Stimulated activated CD4-positive, alpha-beta T cell treated with anti-CD3 and anti-CD28 coated beads, Interleukin-1b, Interleukin-23, amount 100 ng/mL, for 4 hours (primary cell): ENCODE measurements around the gene SREBF2.

Source experiments
- DNase-seq, 2 donors: peaks; one replicate each; pipeline ENCODE4 v3.0.0-alpha.2; 2020; ENCODE audit warnings: low read depth in 2 of 2

The SREBF2 gene

DNA sequence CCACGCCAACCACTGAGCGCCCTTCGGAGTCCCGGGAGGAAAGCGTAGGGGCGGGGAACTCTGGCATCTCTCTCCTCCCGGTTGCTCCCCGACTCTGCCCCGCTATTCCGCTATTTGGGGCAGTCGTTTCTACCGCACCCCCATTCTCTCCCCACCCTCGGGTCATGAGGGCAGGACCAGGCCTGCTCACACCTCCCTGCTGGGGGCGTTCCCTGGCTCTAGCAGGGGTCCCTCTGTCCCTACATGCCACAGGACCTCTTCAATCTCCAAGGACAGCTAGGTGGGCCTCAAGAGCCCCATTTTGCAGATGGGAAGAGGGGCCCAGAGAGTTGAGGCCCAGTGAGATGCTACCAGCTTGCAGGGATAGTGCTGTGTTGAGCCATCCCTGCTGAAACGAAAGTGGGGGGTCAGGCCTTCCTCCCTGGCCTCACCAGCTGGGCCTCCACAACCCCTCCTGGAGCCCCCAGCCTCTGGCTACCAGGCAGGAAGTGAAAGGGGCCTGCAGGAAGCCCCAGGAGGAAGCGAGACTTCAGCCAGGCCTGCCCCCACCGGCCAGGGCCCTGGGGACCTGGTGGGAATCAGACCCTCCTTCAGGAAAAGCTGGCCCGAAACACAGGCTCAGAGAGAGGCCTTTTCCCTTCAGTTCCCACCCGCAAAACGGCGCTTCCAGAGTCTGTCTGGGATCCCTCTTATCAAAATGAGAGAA is 87.5 kb downstream of the SREBF2 start:
- DNase-seq = no peak

DNA sequence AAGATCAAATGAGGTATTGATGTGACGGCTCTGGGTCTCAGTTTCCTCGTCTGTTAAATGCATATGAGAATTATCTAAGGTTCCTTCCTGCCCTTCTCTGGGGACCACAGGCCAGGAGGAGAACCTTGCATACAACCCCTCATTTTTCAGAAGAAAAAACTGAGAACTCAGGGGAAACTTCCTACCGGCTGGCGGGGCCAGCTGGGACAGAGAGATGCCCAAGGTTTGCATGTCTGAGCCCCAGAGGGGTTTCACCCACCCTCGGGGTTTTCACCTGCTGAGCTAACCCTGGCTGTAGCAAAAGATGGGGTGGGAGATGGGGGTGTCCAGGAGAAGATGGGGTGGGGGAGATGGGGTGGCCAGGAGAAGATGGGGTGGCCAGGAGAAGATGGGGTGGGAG is 89.4 kb downstream of the SREBF2 start:
- DNase-seq = no peak

DNA sequence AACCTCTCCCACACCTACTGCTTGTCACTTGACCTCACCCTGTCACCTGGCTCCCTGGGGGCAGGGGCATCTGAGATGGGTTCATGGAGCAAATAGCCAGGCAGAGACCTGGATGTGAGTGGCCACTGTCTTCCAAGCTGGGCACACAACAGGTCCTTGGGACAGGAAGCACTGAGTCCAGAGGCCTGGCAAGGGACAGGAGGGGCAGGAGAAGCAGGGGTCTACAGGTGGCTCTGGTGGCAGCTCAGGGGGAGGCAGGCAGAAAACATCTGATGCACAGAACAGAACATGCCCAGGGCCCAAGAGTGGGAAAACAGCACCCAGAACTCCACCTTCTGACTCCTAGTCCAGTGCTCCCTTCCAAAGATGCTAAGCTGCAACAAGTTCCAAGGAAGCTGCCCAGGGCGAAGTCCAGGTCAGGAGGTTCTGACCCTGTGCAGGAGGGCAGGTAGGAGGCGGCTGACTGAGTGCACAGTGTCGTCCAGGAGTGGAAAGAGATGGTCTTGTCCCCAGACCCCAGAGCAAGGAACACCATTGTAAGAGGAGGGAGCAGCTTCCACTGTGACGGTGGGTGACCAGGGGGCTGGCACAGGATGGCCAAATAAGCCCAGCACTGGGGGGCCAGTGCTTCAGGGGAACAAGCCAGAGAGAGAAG is 90.2 kb downstream of the SREBF2 start:
- DNase-seq = no peak

DNA sequence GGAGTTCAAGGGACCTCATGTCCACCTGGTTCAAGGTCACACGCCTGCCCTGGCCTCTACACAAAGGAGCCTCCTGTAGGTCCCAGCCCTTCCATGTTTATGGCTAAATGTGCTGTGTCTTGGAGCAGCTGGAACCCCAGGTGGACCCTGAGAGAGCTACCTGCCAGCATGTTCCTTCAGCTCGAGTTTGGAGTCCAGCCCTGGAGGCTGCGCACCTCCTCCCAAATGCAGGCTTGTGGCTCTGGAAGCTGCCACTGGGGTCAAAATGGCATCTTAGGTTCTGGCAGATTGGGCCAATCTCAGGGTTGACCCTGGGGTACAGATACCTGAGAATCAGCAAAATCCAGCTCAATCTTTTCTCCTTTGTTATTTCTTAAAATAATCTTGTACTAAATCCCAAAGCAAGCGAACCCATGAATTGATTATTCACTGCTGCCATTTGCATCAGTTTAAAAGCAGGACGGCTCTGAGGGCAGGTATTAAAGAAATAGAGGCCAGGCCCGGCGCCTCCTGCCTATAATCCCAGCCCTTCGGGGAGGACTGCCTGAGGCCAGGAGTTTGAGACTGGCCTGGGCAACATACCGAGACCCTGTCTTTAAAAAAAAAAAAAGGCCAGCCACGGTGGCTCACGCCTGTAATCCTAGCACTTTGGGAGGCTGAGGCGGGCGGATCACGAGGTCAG is 90.8 kb downstream of the SREBF2 start:
- no peak for DNase-seq

DNA sequence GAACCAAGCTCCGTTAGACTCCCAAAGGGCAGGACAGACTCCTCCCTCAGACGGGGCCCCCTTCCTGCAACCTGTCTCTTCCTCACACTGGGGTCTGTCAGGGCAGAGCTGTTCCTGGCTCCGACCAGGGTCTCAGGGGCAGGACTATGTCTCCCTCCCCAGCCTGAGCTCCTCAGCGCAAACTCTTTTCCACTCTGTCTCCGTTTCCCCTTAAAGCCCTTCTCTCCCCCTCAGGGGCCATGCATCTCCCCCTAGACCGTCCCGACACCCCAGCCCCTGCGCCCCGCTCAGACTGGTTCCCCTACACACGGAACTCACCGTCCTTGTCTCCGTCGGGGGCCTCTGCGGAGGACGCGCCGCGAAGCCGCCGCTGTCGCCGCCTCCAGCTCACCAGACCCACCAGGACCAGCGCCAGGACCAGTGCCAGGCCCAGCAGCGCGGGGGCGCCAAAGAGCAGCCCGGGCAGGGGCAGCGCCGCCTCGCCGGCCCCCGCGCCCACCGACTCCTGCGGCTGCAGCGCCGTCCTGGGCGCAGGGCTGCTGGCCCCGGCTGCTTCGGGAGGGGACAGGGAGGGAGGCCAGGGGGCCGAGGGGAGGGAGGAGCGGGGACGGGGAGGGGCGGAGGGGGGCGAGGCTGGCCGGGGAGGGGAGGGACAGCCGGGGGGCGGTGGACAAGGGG is 93.0 kb downstream of the SREBF2 start:
- DNase-seq = peak; percentile 69 to 76

DNA sequence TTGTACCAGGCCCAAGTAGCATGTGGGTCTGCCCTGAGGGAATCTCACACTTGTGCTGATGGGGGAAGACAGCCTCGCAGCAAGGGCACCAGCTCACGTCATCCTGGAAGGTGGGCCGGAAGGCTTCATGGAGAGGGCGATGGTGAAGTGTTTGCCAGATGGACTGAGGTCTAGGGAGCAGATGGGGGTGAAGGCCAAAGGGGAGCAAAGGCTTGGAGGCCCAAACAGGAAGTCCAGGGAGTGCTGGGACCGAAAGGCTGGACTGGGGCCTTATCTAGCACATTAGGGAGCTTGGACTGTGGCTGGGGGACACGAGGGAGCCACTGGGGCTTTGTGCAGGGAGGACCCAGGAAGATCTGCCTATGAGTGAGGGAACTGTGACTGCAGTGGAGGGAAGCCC is 94.9 kb downstream of the SREBF2 start:
- no peak for DNase-seq

DNA sequence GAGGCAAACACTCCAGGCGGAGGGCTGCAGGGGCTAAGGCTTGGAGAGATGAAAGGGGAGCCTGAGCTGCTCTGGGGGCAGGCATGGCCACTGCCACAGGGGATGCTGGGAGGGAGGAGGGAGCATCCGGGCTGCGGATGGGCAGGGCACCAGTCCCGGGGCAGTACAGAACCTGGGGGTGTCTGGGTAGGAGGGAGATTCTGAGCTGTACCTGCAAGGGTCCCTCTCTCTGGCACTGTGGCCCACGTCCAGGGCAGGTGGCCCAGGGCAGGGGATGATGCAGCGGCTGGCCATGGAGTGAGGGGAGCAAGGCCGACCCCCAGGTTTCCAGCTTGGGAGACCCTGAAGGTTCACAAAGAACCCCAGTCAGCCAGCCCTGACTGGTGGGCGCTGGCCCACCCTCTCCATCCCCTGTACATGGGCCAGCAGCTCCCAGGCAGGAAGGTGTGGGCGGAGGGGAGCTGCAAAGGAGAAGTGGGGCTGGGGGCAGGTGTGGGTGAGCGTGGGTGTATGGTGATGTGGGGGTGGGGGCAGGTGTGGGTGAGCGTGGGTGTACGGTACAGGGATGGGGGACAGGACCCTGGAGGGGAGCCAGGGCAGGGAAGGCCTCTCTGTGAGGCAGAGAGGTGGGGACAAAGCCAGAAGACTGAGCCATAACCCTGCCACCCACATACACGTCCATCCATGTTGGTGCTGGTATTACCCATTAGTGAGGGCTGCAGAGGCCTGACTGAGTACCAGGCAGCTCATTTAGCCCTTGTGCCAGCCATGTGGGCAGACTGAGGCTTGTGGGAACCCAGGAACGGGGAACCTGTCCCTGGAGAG is 95.9 kb downstream of the SREBF2 start:
- DNase-seq = no peak

DNA sequence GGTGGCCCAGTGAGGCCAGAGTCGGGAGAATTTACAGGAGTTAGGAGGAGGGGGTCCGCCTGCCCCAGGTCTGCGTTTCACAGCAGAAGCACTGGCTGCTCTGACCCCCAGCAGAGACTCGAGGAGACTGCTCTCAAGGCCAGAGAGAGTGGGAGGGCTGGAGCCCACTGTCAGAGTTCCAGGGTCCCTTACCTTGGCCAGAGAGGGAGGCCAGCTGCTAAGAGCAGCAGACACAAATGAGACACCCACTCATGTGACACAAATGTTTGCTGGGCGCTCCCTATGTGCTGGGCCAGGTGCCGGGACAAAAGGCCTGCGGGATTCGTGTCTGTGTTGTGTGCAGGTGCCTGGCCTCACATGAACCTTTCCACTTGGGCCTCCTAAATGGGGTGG is 96.5 kb downstream of the SREBF2 start:
- DNase-seq = no peak

DNA sequence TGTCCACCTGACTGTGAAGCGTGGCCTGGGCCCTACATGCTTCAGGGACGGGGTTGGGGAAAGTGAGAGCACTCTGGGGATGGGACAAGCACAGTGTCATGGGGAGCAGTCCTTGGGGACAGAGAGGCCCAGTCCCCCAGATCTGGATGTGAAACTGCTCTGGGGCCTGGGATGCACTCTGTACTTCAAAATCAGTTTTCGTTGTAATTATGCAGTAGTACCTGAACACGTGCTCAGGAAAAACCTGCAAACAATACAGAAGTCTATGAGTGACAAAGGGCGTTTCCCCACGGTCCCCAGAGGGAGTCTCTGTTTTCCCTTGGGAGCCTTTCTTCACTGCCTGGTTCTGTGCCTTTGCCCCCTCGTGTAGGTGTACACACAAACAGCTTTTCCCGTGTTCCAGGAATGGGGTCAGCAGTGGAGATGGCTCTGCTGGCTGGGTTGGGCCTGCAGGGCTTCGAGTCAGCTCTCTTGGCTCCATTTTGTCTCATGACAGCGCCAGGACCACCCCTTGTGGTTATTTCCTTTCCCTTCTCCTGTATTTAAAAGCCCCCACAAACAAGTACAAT is 98.9 kb downstream of the SREBF2 start:
- no peak for DNase-seq

DNA sequence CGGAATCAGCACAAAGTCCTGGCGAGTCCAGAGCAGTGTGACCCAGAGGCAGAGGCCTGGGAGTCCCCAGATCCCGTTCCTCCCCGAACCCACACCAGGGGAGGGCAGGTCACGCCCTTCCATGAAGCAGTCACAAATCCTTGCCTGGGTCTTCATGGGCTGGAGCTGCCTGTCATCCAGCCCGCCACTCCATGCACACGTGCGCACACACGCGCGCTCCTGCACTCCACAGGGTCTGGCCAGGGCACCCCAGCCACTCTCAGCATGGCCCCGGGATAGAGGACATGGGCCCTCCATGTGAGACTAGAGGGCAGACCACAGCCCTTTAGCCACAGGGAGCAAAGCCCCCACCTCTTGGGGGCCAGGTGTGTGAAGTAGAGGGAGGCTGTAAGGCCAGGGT is 99.4 kb downstream of the SREBF2 start:
- no peak for DNase-seq

DNA sequence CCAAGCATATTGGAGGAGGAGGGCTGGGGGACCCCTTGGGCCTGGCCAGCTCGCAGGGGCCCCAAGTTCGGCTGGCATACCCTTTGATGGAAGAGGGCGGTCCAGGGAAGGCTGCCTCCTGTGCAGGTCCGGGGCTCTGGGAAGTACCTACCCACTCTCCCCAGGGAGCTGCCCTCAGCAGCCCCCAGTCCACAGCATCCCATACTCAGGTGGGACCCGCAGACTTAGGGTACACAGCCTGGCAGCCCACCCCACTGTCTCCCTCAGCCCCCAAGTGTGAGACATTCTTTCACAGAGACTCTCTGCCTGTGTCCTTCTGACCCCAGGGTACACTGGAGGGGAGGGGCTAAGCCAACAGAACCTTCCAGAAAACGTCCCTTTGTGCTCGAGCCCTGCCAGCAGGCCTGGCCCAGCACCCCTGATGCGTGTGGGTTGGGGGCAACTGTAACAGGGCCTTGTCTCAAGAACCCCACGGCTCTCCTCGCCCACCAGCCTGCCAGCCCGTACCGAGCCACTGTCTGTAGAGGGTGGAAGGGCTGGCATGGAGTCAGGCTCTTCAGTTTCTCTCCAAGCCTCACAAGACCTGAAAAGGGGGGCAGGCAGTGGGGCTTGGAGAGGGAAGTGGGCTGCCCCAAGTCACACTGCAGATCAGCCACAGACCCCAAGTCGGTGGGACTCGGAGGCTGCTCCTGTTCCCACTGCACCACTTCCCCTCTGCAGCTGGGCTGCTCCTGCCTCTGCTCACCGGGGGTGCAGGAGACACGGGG is 100.7 kb downstream of the SREBF2 start:
- no peak for DNase-seq

DNA sequence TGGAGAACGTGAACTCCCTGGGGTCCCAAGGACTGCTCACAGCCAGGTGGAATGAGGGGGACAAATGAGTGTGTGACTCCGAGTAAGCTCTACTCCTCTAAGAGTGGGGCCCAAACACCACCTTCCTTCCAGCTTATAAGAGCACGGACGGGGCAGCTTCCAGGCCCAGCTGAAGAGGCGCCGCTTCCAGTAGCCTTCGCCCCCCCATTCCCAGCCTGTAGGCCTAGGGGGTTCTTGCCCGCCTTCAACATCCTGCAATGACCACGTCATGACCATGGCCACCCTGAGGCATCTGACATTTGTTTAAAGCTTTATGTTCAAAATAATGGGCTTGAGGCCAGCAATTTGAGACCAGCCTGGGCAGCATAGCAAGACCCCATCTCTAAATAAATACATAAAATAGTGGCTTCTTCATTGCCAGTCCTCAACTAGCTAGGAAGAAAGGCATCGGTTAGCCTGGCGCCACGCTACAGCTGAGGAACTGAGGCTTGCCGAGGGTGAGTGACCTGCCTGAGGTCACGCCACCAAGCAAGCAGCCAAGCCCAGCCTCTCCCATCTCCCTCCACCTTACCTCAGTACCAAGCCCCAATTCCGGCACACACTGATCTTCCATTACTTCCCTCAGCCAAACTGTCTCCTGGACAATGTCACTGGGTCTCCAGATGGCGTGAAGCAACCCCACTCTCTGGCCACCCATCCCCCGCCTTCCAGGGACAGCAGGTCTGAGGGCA is 101.5 kb downstream of the SREBF2 start:
- no peak for DNase-seq

DNA sequence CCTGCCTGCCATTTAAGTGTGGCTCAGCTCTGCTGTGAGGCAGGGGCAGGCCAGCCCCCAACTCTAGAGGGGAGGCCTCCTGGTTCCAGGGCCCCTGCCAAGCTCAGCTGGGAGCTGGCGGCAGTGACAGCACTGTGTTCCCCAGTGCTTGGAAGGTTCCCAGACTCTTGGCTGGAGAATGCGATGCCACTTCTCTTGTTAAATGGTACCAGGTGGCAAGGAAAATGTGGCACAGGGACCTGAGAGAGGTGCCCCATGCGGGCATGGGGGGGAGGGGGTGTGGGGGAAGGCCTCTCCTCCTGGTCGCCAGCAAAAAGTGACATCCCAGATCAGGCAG is 102.1 kb downstream of the SREBF2 start:
- DNase-seq = no peak

DNA sequence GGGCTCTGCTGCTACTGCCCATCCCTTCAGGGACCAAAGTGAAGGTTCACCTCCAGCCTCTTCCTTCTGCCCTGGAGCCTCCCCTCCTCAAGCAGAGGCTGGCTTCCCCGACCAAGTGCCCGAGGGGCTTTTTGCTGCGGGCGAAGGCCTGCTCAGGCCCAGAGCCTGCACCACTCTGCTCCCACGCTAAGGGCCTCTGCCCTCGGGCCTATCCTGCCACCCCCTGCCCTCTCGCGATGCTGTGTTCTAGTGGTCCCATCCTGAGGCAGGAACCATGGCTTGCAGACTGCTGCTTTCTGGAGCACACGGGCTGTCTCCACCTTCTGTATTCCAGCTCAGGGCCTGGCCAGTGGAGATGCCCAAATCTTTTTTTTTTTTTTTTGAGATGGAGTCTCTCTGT is 102.6 kb downstream of the SREBF2 start:
- no peak for DNase-seq

DNA sequence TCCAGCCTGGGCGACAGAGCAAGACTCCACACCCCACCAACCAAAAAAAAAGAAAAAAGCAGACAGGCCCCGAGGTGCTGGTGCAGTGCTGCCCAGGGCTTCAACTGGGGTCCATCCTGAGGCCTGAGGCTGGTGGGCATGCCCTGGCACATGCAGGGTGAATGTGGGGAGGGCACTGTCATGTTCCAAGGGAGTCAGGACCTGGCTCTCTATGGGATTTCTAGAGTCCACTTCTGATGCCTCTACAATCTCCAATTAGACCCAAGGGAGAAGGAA is 103.9 kb downstream of the SREBF2 start:
- DNase-seq = no peak

DNA sequence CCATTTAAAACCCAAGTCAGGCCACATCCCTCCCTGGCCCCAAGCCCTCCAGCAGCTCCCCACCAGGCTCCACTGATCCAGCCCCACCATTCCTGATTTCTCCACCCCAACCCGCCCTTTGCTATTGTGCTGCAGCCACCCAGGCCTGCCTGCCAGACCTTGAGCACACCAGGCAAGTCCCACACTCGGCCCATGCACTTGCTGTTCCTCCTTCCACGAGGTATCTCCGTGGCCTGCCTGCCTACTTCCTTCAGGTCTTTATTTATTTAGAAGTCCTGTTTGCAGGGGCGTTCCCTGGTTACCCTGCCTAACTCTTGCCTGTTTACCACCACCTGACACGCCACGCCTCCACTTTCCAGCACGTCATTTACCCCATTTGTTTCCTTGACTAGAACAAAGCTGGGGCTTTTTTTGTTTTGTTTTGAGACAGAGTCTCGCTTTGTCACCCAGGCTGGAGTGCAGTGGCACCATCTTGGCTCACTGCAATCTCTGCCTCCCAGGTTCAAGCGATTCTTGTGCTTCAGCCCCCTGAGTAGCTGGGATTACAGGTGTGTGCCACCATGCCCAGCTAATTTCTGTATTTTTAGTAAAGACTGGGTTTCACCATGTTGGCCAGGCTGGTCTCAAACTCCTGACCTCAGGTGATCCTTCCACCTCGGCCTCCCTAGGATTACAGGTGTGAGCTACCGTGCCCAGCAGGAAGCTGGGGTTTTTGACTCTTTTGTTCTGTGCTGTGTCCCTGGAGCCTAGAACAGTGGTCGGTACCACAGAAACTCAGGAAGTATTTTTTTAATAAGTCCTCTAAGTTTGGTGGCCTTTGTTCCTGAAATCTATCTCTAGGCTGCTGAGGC is 107.3 kb downstream of the SREBF2 start:
- peak; percentile 76 to 87 for DNase-seq

DNA sequence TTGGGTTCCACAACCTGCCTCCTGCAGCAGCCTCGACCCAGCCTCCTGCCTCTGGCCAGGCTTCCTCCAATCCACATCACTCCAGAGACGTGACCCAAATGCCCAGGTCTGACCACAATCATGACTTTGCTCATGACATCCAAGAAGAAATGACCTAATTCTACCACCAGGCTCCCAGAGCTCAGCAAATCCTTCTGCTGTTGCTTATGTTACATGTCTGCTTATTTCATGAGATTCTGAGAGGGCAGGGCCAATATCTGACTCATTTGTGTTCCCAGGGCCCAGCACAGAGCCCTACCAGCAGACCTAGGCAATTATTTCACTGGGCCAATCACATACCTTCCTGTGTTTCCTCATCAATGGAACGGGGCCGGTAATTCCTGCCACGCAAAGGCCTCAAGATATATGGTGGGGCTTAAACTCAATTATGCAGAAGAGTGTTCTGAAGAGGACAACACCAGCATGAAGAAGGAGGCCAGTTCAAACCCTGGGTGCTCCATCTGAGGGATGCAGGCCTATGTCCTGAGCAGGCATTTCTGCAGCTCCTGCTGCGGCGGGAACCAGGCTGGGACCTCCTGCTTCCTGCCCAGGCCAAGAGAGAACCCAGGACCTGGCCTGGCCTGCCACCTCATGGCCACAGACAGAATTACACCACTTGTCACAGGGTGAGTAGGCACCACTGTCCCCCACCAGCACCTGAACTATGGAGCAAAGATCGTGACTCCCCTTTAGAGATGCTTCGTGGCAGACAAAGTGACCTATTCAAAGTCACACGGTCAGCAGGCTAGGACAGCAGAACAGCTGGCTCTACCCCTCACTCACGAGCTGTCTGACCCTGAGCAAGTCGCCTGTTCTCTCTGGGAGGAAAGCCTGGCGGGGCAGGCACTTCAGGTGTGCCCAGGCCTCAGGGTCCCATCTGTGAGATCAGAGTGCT is 108.2 kb downstream of the SREBF2 start:
- peak; percentile 77 for DNase-seq

DNA sequence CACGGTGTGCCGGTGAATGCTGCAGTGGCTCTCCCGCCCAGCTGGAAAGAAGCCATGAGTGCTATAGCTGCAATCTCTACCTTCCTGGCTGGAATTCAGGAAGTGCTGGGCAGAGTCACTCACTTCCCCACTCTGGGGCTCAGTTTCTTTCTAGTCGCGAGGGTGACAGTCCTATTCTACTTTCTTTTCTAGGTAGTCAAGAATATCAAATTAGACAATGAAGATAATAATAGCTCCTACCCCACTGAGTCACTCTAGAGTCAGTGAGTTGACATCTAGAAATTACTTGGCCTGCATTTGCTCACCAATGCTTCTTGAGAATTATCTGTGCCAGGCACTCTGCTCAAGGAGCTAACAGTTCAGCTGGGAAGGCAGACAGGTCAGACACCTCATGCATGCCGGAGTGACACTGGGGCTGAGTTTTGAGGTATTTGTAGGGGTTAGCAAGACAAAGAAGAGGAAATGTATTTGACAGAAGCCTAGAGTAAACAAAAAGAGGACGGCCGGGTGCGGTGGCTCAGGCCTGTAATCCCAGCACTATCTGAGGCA is 110.8 kb downstream of the SREBF2 start:
- DNase-seq = no peak
